GM10266 (cell line): ENCODE data around the gene RWDD3.

Source experiments
- DNase-seq: peaks from one replicate; pipeline ENCODE4 v3.0.0; 2012; ENCODE audit errors: extremely low spot score
- TF ChIP-seq, protein P1 (sequence below): IDR thresholded peaks from 2 replicates; pipeline ENCODE4 v1.5.1; 2012; ENCODE audit warnings: mild to moderate bottlenecking, low read depth; ENCODE audit not compliant: control insufficient read depth, insufficient read depth; ENCODE audit errors: missing control alignments

RWDD3 gene

DNA sequence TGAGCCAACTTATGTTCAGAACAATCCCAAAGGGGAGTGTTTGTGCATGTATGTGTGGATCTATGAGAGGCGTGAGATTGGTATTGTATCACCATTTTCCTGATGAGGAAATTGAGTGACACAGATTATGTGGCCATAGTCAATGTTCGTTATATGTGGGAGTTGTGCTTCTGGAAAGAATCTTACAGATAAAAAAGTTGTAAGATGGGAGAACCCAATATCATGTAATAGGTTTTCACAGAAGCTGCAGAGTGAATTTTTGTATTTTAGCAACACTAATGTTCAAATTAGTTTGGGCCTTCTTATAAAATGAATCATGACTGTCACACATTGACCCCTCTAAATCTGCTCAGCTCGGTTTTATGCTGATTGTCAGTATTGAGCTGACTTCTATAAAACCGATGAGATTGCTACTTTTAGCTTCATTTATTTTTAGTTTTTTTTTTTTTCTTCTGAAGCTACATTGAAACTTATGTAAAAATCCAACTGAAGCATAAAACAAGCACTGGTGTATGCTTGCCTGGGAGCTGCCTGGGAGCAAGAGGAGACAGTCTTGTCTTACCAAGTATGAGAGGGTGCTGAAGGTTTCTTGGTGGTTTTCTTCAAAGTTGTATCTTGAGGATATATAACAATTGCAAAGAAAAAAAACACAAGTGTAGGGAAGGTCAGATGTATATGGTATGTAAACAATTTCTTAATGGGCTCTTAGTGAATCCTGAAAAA, 4.1 kb downstream of the RWDD3 start:
- DNase-seq = no peak
- TF ChIP-seq, protein P1, sequence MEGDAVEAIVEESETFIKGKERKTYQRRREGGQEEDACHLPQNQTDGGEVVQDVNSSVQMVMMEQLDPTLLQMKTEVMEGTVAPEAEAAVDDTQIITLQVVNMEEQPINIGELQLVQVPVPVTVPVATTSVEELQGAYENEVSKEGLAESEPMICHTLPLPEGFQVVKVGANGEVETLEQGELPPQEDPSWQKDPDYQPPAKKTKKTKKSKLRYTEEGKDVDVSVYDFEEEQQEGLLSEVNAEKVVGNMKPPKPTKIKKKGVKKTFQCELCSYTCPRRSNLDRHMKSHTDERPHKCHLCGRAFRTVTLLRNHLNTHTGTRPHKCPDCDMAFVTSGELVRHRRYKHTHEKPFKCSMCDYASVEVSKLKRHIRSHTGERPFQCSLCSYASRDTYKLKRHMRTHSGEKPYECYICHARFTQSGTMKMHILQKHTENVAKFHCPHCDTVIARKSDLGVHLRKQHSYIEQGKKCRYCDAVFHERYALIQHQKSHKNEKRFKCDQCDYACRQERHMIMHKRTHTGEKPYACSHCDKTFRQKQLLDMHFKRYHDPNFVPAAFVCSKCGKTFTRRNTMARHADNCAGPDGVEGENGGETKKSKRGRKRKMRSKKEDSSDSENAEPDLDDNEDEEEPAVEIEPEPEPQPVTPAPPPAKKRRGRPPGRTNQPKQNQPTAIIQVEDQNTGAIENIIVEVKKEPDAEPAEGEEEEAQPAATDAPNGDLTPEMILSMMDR = no peak

DNA sequence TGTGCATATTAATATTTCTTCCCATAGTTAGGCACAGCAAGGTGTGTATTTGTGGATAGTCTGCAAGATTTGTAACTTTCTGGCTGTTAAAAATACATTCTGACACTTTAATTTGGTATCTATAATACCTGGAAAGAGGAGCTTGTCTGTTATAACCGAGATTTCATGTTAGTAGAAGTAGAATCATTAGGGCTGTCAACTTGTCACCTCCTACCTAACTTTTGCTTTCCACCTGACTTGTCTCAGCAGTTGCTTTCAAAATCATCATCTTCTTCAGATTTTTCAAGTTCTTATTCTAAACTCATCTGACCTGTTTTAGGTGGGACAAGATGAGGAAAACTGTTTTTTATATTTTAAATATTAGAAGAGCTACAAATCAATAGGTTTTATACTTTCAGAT, 11.0 kb downstream of the RWDD3 start:
- DNase-seq = no peak
- TF ChIP-seq, protein P1 = no peak

DNA sequence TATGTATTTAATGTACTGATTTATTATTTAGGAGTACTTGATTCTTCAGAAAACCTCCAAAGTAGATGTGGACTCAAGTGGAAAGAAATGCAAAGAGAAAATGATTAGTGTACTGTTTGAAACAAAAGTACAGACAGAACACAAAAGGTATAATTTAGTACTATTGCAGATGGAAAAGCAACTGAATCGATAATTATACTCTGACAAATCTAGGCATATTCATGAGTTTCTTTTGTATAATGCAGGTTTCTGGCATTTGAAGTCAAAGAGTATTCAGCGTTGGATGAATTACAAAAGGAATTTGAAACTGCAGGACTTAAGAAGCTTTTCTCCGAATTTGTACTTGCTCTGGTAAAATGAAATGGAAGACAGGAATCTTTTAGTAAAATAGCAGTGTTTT, 12.5 kb downstream of the RWDD3 start:
- TF ChIP-seq, protein P1 = no peak
- no peak for DNase-seq

DNA sequence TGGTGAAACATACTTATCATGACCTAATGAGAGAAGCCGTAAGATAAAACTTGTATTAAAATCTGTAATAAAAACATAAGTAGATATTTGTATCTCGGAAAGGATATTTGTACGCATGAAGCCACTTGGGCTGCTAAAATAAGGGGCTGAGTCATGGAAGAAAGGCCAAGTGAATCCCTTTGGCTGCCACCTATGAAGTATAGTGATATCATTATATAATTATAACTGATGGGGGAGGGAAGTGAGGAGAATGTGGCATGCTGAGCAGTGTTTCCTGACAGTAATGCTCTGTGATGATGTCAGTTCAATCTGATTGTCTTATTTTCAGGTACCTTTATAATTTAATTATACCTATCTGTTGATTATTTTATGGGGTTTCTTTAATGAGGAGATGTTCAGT, 13.6 kb downstream of the RWDD3 start:
- TF ChIP-seq, protein P1 = no peak
- no peak for DNase-seq

DNA sequence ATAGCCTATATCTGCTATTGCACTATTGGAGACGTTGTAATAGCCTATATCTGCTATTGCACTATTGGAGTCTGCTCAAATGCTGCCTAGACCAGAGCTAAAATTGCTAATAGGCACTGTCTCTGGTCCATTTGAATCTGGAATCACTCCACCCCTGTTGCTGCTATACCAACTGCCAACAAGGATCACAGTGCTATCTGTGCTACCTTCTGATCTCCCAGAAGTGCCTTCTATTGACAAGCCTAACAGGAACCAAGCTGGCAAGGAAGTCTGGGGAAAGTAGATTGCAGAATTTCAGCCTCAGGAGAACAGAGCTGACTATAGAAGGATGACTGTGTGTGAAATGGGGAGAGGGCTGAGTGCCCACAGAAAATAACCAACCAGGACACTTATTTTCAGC, 15.9 kb downstream of the RWDD3 start:
- DNase-seq = no peak
- TF ChIP-seq, protein P1 = no peak

DNA sequence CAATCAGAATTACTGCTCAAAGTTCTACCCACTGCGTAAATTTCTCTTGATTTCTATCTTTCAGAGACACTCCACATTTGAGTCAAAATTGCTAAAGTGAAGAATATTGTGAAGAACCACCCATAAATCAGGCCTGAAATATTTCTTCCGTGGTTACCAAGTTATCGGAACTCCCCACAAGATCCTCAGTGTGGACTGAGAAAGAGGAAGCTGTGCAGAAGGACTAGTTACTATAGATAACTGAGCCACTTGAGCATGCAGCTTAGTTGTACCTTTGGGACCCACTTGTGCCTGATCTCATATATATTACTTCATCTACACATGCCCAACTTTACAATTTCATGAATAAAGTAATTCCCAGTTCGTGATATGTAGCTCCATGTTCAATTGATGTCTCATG, 18.4 kb downstream of the RWDD3 start:
- no peak for DNase-seq
- TF ChIP-seq, protein P1 = no peak

DNA sequence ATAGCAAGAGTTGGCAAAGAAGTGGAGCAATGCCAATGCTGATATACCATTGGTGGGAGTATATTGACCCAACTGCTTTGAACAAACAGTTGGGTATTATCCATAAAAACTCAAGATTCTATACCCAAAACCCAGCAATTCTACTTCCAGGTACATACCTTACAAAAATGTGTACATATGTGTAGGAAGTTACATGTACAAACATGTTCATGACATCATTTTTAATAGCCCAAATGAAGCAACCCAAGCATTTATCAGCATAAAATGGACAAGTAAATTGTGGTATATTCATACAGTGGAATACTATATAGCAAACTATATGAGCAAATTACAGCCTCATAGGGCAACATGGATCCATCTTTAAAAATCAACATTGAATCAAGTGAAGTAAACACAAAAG, 20.9 kb downstream of the RWDD3 start:
- TF ChIP-seq, protein P1 = no peak
- DNase-seq = no peak
